ENCODE results near the gene GGT5. TPM values are rescaled to one million over a fixed set of nuclear protein-coding genes. Genes with fewer than 3 reads are reported as not detected.

The GGT5 gene
- total RNA-seq, 6 experiments from 2014 or later, result 0.17 to 0.61 (median 0.27) TPM

DNA sequence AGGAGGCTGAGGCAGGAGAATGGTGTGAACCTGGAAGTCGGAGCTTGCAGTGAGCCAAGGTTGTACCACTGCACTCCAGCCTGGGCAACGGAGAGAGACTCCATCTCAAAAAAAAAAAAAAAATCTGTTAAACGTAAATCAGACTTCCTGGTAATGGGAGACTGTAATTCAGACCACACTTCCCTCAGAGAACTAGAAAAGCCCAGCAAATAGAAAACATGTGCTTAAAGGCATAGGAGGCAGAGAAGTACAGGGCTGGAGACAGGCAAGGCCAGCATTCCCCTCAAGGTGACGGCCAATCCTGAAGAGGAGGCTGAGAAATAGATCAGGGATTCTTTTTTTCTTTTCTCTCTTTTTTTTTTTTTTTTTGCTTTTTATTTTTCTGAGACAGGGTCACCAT lies 8.2 kb downstream of the GGT5 start:
- no peak overlapping the region for H3K4me3 Mint-ChIP-seq
- H3K27me3 Mint-ChIP-seq (ENCODE audit: insufficient read depth), result no peaks in the 10 kb centered on the region
- no peaks in the 10 kb centered on the region for H3K9me3 Mint-ChIP-seq
- no peaks in the 10 kb centered on the region for H3K36me3 Mint-ChIP-seq (ENCODE audit: low read depth)
- no peak overlapping the region for H3K27ac Mint-ChIP-seq
- no peaks in the 10 kb centered on the region for H3K4me1 Mint-ChIP-seq (ENCODE audit: low read depth)
- no peak for DNase-seq
- TF ChIP-seq, protein P1, sequence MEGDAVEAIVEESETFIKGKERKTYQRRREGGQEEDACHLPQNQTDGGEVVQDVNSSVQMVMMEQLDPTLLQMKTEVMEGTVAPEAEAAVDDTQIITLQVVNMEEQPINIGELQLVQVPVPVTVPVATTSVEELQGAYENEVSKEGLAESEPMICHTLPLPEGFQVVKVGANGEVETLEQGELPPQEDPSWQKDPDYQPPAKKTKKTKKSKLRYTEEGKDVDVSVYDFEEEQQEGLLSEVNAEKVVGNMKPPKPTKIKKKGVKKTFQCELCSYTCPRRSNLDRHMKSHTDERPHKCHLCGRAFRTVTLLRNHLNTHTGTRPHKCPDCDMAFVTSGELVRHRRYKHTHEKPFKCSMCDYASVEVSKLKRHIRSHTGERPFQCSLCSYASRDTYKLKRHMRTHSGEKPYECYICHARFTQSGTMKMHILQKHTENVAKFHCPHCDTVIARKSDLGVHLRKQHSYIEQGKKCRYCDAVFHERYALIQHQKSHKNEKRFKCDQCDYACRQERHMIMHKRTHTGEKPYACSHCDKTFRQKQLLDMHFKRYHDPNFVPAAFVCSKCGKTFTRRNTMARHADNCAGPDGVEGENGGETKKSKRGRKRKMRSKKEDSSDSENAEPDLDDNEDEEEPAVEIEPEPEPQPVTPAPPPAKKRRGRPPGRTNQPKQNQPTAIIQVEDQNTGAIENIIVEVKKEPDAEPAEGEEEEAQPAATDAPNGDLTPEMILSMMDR (IDR thresholded peaks at IDR 0.05), result no peak

DNA sequence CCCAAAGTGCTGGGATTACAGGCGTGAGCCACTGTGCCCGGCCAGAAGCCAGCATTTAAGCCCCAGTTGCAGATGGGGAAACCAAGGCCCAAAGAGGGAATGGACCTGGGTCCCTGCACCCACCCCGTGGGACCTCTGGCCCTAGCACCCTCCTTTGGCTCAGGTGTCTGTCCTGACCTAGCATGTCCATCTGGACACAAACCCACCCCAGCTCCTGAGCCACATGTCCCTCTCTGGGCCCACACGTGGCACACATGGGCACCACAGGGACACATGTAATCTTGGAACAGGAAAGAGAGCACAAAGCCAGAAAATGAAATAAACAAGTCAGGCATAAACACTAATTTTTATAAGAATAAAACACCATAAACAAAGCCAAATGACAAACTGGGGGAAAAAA lies 9.6 kb downstream of the GGT5 start:
- Mint-ChIP-seq H3K27me3 (ENCODE audit: insufficient read depth) (no peaks in the 10 kb centered on the region), H3K9me3 (no peaks in the 10 kb centered on the region), H3K4me3 (no peak overlapping the region), H3K27ac (no peak overlapping the region), H3K36me3 (ENCODE audit: low read depth) (no peaks in the 10 kb centered on the region), H3K4me1 (ENCODE audit: low read depth) (no peaks in the 10 kb centered on the region)
- no peak for DNase-seq
- TF ChIP-seq, protein P1 (IDR thresholded peaks at IDR 0.05), result no peak

DNA sequence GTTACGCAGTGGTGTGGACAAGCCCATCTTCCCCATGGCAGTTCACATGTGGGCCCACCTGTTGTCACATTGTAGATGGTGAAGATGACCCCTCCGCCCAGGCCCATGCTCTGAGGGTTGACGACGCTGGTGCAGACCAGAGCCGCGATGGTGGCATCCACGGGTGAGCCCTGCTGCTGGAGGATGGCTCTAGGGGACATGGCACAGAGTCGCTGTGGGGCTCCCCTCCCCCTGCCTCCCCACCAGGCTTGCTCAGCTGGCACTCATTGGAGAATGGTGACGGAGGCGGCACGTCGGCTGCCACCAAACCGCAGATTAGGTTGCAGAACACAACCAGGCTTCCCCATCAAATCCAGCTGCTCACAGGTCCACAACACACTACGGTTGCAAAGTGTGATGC lies 11.1 kb downstream of the GGT5 start:
- DNase-seq, result no peak
- H3K9me3 Mint-ChIP-seq, result no peaks in the 10 kb centered on the region
- TF ChIP-seq, protein P1 (IDR thresholded peaks at IDR 0.05), result no peak
- H3K4me3 Mint-ChIP-seq, result no peak overlapping the region
- no peaks in the 10 kb centered on the region for H3K27me3 Mint-ChIP-seq (ENCODE audit: insufficient read depth)
- H3K4me1 Mint-ChIP-seq (ENCODE audit: low read depth), result no peaks in the 10 kb centered on the region
- no peaks in the 10 kb centered on the region for H3K36me3 Mint-ChIP-seq (ENCODE audit: low read depth)
- no peak overlapping the region for H3K27ac Mint-ChIP-seq

DNA sequence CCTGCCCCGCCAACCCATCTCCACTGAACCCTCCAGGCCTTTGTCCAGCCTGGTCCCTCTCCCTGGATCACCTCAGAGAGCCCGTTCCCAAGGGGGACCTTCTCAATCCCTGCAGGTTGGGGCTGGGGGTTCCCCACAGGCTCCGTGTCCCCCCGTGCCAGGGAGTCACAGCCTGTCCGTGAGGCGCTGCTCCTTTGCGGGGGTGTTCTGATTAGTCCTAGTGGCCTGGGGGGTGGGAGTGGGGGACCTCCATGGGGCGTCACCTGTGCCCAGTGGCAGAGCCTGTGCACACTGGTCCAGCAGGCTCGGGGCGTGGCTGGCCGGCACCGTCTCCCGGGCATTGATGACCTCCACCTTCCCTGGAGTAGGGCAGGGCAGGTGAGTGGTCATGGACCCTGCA lies 11.6 kb downstream of the GGT5 start:
- DNase-seq, result no peak
- no peaks in the 10 kb centered on the region for H3K4me1 Mint-ChIP-seq (ENCODE audit: low read depth)
- TF ChIP-seq, protein P1 (IDR thresholded peaks at IDR 0.05), result no peak
- H3K27me3 Mint-ChIP-seq (ENCODE audit: insufficient read depth), result no peaks in the 10 kb centered on the region
- no peaks in the 10 kb centered on the region for H3K9me3 Mint-ChIP-seq
- no peaks in the 10 kb centered on the region for H3K36me3 Mint-ChIP-seq (ENCODE audit: low read depth)
- no peak overlapping the region for H3K27ac Mint-ChIP-seq
- H3K4me3 Mint-ChIP-seq, result no peak overlapping the region

DNA sequence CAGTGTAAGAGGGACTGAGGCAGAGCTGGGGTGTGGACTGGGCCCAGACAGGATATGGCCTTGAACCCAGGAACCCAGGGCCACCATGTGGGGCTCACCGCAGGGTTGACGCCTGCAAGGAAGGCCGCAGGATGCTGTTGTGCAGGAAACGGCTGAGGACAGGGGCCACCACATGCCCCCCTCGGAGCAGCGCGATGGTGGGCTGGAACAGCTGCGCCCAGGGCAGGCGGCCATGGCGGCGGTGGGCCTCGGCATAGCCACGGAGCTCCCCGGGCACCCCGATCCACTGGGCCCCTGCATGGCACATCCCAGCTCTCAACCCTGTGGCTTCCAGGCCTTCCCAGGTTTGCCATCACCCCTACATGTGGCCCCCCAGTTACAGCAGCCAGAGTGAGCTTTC lies 12.2 kb downstream of the GGT5 start:
- H3K4me1 Mint-ChIP-seq (ENCODE audit: low read depth), result no peaks in the 10 kb centered on the region
- no peak overlapping the region for H3K27ac Mint-ChIP-seq
- no peak for DNase-seq

More for the DNA sequence above, 12.2 kb downstream of the GGT5 start:
- H3K36me3 Mint-ChIP-seq (ENCODE audit: low read depth), result no peaks in the 10 kb centered on the region
- no peaks in the 10 kb centered on the region for H3K27me3 Mint-ChIP-seq (ENCODE audit: insufficient read depth)
- H3K4me3 Mint-ChIP-seq, result no peak overlapping the region
- H3K9me3 Mint-ChIP-seq, result no peaks in the 10 kb centered on the region
- TF ChIP-seq, protein P1 (IDR thresholded peaks at IDR 0.05), result no peak

All from HFFc6 (cell line).